Lung (tissue), 12 donors: ENCODE results near the gene IGDCC3. TPM values are rescaled to one million over a fixed set of nuclear protein-coding genes. Genes with fewer than 3 reads are reported as not detected.
"Not testable (repeated sequence)": the region's sequence is repeated elsewhere in the genome, so short reads cannot be mapped to it uniquely, and the experiment has no call there.

Source experiments
- ATAC-seq: fragments of 200-7000 bp; cut with Tn5 transposase; one replicate; pipeline ENCODE4 v1.9.1; 2020; ENCODE audit warnings: moderate number of reproducible peaks; ENCODE audit not compliant: insufficient read depth, low FRiP score
- DNase-seq, 3 donors: peaks; one replicate each; pipeline ENCODE4 v3.0.0-alpha.2; 2013 to 2017
- H3K27ac ChIP-seq, 2 donors: one replicate each; pipeline ENCODE4 v1.5.1; 2013; ENCODE audit warnings: mild to moderate bottlenecking in 2 of 2, moderate library complexity in 2 of 2, control low read depth in 1 of 2, inconsistent platforms in 1 of 2, low read depth in 1 of 2, low read length in 1 of 2
- H3K27me3 ChIP-seq, 3 donors: one replicate each; pipeline ENCODE4 v1.5.1; 2013; ENCODE audit warnings: low read length in 2 of 3; ENCODE audit not compliant: control insufficient read depth in 3 of 3, insufficient read depth in 3 of 3
- H3K36me3 ChIP-seq, 4 donors: one replicate each; pipeline ENCODE4 v1.5.1; 2013; ENCODE audit warnings: low read length in 4 of 4, mild to moderate bottlenecking in 1 of 4, moderate library complexity in 1 of 4; ENCODE audit not compliant: control insufficient read depth in 4 of 4, insufficient read depth in 4 of 4
- H3K4me1 ChIP-seq, 5 donors: one replicate each; pipeline ENCODE4 v1.5.1; 2013; ENCODE audit warnings: low read length in 5 of 5, mild to moderate bottlenecking in 2 of 5, moderate library complexity in 1 of 5; ENCODE audit not compliant: control insufficient read depth in 5 of 5, insufficient read depth in 5 of 5
- H3K4me3 ChIP-seq: one replicate; pipeline ENCODE4 v1.5.1; 2013; ENCODE audit warnings: mild to moderate bottlenecking, control low read depth, moderate library complexity
- H3K9ac ChIP-seq, 2 donors: one replicate each; pipeline ENCODE4 v1.5.1; 2013; ENCODE audit warnings: low read length in 2 of 2, control low read depth in 1 of 2; ENCODE audit not compliant: insufficient read depth in 1 of 2
- H3K9me3 ChIP-seq, 4 donors: one replicate each; pipeline ENCODE4 v1.5.1; 2013; ENCODE audit warnings: low read length in 3 of 4, mild to moderate bottlenecking in 1 of 4, moderate library complexity in 1 of 4; ENCODE audit not compliant: control insufficient read depth in 4 of 4, insufficient read depth in 3 of 4
- CTCF ChIP-seq: IDR thresholded peaks from 2 replicates; pipeline ENCODE4 v1.5.1; 2012; ENCODE audit warnings: mild to moderate bottlenecking; ENCODE audit errors: control extremely low read depth, extremely low read depth
- WGBS, 2 donors: extraction: QIAGEN DNeasy Blood & Tissue Kit; methylation state at CpG; one replicate each; pipeline ENCODE4 v1.1.7; 2013; 5-methylcytosine and 5-hydroxymethylcytosine counted together
- polyA plus RNA-seq, 2 donors: library from polyadenylated mRNA; stranded (reverse); fragments of 200-250 nt; gene quantifications; one replicate each; pipeline ENCODE4 v1.2.1, GENCODE V29; 2013
- total RNA-seq, 2 donors: library from RNA; depleted of rRNA in 1 of 2; stranded (reverse); fragments of >200 nt in 1 of 2; gene quantifications; one replicate each; pipeline ENCODE4 v1.2.1, GENCODE V29; 2014 to 2021
- donor health status: control.
- donor health status: control.
- donor health status: Bipolar disorder and iron deficiency.
- donor health status: healthy.
- donor health status: DM: yes; HTN: yes; CAD: no.

IGDCC3 gene
- total and polyA plus RNA-seq, 4 donors = 0.09 to 1.3 TPM; not detected in 2

DNA sequence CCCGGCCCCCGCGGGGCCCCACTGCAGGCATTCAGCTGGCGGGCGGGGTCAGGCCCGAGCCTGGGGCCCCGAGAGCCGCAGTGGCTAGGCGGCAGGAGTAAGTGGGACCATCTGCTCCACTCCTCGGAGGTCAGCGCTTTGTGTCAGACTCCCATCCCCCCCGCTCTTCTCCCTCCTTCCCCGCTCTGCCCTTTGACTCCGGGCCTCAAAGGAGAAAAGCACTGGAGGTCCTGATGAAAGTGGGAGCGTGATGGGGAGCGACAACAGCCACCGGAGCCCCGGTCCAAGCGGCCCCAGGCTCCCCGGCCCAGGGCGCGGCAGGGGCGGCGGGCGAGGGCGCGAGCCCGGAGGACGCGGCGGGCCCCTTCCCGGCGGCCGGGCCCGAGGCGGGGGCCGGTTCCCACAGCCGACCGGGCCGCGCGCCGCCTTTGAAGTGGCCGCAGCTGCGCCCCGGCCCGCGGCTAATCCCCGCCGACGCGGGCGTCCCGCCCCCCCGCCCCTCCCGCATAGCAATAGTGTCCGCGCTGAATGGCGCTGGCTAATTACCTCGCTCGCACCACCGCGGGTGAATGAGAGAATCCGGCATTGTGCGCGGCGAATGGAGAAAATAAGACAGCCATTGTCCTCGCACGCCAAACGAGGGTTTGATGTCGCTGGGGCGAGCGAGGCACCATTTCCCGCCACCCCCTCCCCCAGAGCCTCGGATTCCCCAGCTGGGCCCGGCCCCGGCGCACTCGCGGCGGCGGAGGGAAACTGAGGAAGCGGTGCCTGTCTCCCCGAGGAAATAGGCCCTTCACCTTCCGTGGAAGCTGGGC lies 22.4 kb downstream of the IGDCC3 start:
- Histone ChIP-seq H3K36me3 (no peaks in the 10 kb centered on the region), H3K4me3 (peak overlapping the region; percentile 26), H3K27ac (no peak overlapping the region), H3K27me3 (no peaks in the 10 kb centered on the region), H3K4me1 (peaks cover 0 to 10% (median 7%) of the 10 kb centered on the region in 5 donors), H3K9me3 (peaks cover 0 to 3% (median 0%) of the 10 kb centered on the region in 4 donors), H3K9ac (peak overlapping the region in 1 of 2 donors; percentile 32)
- DNase-seq (peak; percentile 47 to 51 (median 48)), ATAC-seq (no peak)
- no peak for TF ChIP-seq CTCF
- 4 to 5% methylated on average over 67 to 85 of the region's 85 CpGs for WGBS, 2 donors

GRCh38 chr15:65354835-65355172 lies 23.0 kb downstream of the IGDCC3 start:
- 67 to 77% methylated on average over 10 of the region's 10 CpGs for WGBS, 2 donors
- peaks cover 0 to 3% (median 0%) of the 10 kb centered on the region in 4 donors for H3K9me3 ChIP-seq
- no peak overlapping the region for H3K4me3 ChIP-seq
- H3K4me1 ChIP-seq = peaks cover 0 to 10% (median 7%) of the 10 kb centered on the region in 5 donors
- ATAC-seq (no peak), DNase-seq (peak in 1 of 3 donors; percentile 39)
- no peaks in the 10 kb centered on the region for H3K36me3 ChIP-seq
- no peak for TF ChIP-seq CTCF
- no peaks in the 10 kb centered on the region for H3K27me3 ChIP-seq
- no peak overlapping the region for H3K27ac ChIP-seq
- H3K9ac ChIP-seq = peak overlapping the region in 1 of 2 donors; percentile 0

GRCh38 chr15:65351972-65352371 lies 25.8 kb downstream of the IGDCC3 start:
- 74 to 80% methylated on average over 1 of the region's 1 CpG for WGBS, 2 donors
- DNase-seq, H3K9ac ChIP-seq, H3K9me3 ChIP-seq, ATAC-seq, H3K4me3 ChIP-seq, H3K27me3 ChIP-seq, H3K36me3 ChIP-seq, H3K27ac ChIP-seq: not testable (repeated sequence)
- peaks cover 0 to 10% (median 7%) of the 10 kb centered on the region in 5 donors for H3K4me1 ChIP-seq

- Histone ChIP-seq H3K27ac (no peak overlapping the region), H3K9me3 (peaks cover 0 to 2% (median 0%) of the 10 kb centered on the region in 4 donors), H3K36me3 (no peaks in the 10 kb centered on the region), H3K27me3 (no peaks in the 10 kb centered on the region), H3K4me3 (no peak overlapping the region), H3K4me1 (no peaks in the 10 kb centered on the region), H3K9ac (no peak overlapping the region)
- 84 to 85% methylated on average over 8 of the region's 8 CpGs for WGBS, 2 donors
- DNase-seq = no peak
- TF ChIP-seq CTCF = no peak
- no peak for ATAC-seq
These were observed 28.5 kb downstream of the IGDCC3 start for GRCh38 chr15:65349338-65349737.

DNA sequence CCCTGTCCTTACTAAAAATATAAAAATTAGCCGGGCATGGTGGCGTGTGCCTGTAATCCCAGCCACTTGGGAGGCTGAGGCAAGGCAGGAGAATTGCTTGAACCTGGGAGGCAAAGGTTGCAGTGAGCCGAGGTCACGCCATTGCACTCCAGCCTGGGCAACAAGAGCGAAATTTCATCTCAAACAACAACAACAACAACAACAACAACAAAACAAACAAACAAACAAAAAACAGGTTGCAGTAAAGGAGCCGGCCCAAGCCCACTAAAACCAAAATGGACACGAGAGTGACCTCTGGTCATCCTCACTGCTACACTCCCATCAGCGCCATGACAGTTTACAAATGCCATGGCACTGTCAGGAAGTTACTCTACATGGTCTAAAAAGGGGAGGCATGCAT lies 30.0 kb downstream of the IGDCC3 start:
- not testable (repeated sequence) for H3K27me3 ChIP-seq, ATAC-seq
- WGBS, 2 donors = 95% methylated on average over 8 of the region's 8 CpGs

More for the DNA sequence above, 30.0 kb downstream of the IGDCC3 start:
- not testable (repeated sequence) for H3K4me1 ChIP-seq, H3K9ac ChIP-seq, H3K36me3 ChIP-seq, H3K27ac ChIP-seq, H3K4me3 ChIP-seq, H3K9me3 ChIP-seq, DNase-seq
